Activated CD8-positive, alpha-beta T cell treated with anti-CD3 and anti-CD28 coated beads for 36 hours (primary cell): ENCODE data around the gene KRTAP4-16. TPM values are rescaled to one million over a fixed set of nuclear protein-coding genes. Genes with fewer than 3 reads are reported as not detected.
"Not testable (repeated sequence)": the region's sequence is repeated elsewhere in the genome, so short reads cannot be mapped to it uniquely, and the experiment has no call there.

Source experiments
- ATAC-seq: fragments of 200-7000 bp; cut with Tn5 transposase; one replicate; pipeline ENCODE4 v1.10.0; 2021; ENCODE audit warnings: mild to moderate bottlenecking, moderate library complexity
- CTCF ChIA-PET: fragments of 350-600 bp; sonication (Branson Sonifier 250); formaldehyde crosslinking; loops from one replicate; lab custom pipeline; 2021; ENCODE audit warnings: antibody characterized with exemption; lab: Charles Lee
- POLR2A ChIA-PET: fragments of 350-600 bp; sonication (Branson Sonifier 250); formaldehyde crosslinking; loops from one replicate; lab custom pipeline; 2021; ENCODE audit warnings: antibody characterized with exemption; lab: Charles Lee
- DNase-seq: peaks from one replicate; pipeline ENCODE4 v3.0.0-alpha.2; 2020
- H3K27ac Mint-ChIP-seq: one replicate; pipeline ENCODE4 v1.8.0; 2021; ENCODE audit warnings: mild to moderate bottlenecking, mixed read lengths
- H3K27me3 Mint-ChIP-seq: one replicate; pipeline ENCODE4 v1.8.0; 2021; ENCODE audit warnings: mixed read lengths
- H3K36me3 Mint-ChIP-seq: one replicate; pipeline ENCODE4 v1.8.0; 2021; ENCODE audit warnings: low read depth, mixed read lengths
- H3K4me1 Mint-ChIP-seq: one replicate; pipeline ENCODE4 v1.8.0; 2021; ENCODE audit warnings: low read depth, mixed read lengths
- H3K4me3 Mint-ChIP-seq: one replicate; pipeline ENCODE4 v1.8.0; 2021; ENCODE audit warnings: mild to moderate bottlenecking, moderate library complexity, mixed read lengths
- H3K9me3 Mint-ChIP-seq: one replicate; pipeline ENCODE4 v1.8.0; 2021; ENCODE audit warnings: mixed read lengths
- intact Hi-C: fragments of 100-400 bp; cut with micrococcal nuclease; formaldehyde crosslinking; loops from one replicate; pipeline ENCODE4 v1.10.0; 2022
- total RNA-seq, 2 experiments: library from RNA; stranded (reverse); gene quantifications; one replicate each; pipeline ENCODE4 v1.2.3, GENCODE V29; 2021
- TF ChIP-seq, protein P1 (sequence below): fragments of 200-600 bp; IDR thresholded peaks from one replicate; pipeline ENCODE4 v1.8.0; 2022; ENCODE audit warnings: antibody characterized with exemption, mild to moderate bottlenecking

The KRTAP4-16 gene
- total RNA-seq, 2 experiments from 2014 or later: not detected

DNA sequence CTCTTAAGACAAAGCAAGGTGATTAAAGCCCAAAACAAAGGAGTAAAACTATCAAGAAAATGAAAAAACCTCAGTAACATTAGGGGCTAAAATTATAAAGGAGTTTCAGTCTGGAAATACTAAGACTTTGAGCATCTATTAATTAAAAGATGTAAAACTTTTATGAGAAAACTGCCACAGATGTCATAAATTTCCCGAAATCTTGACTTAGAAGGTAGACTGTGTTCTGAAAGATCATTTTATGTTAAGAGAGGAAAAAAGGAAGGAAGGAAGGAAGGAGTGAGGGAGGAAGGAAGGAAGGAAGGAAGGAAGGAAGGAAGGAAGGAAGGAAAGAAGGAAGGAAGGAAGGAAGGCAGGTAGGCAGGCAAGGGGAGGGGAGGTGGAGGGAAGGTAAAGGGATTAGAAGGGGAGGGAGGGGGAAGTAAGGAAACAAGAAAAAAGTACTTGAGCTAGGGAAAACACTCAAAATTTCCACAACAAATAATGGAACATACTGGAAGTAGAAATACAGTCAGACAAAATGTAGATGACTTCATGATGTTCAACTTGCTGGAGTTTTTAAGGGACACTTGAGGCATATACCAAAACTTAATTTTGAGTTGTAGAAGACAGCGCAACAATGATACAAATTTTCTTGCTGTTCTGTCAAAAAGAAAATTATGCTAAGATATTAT is 45.7 kb upstream of the KRTAP4-16 start:
- ATAC-seq (no peak), DNase-seq (no peak)
- intact Hi-C loops: no loop called here
- Mint-ChIP-seq H3K36me3 (peaks cover 5% of the 10 kb centered on the region), H3K4me1 (no peaks in the 10 kb centered on the region), H3K9me3 (peaks cover 13% of the 10 kb centered on the region), H3K27ac (no peak overlapping the region), H3K27me3 (no peaks in the 10 kb centered on the region), H3K4me3 (no peak overlapping the region)
- POLR2A ChIA-PET: no interaction called here
- CTCF ChIA-PET: no interaction called here
- TF ChIP-seq, protein P1, sequence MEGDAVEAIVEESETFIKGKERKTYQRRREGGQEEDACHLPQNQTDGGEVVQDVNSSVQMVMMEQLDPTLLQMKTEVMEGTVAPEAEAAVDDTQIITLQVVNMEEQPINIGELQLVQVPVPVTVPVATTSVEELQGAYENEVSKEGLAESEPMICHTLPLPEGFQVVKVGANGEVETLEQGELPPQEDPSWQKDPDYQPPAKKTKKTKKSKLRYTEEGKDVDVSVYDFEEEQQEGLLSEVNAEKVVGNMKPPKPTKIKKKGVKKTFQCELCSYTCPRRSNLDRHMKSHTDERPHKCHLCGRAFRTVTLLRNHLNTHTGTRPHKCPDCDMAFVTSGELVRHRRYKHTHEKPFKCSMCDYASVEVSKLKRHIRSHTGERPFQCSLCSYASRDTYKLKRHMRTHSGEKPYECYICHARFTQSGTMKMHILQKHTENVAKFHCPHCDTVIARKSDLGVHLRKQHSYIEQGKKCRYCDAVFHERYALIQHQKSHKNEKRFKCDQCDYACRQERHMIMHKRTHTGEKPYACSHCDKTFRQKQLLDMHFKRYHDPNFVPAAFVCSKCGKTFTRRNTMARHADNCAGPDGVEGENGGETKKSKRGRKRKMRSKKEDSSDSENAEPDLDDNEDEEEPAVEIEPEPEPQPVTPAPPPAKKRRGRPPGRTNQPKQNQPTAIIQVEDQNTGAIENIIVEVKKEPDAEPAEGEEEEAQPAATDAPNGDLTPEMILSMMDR: no peak

DNA sequence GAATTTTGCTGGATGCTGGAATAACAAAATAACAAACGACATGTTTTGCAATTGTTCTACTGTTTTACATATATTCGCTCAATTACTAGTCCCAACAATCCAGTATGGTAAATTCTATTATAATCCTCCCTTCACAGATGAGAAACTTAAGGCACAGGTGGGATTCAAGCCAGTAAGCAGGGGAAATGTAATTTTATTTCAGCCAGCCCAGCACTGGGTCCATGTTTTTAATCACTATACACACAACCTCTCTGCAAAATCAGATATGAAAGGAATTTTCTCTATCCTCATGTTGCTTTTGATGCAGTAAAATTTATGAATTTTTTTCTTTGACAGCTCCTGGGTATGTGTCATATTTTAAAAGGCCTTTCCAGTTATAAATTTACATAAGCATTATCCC is 43.3 kb upstream of the KRTAP4-16 start:
- H3K4me1 Mint-ChIP-seq: no peaks in the 10 kb centered on the region
- ATAC-seq (no peak), DNase-seq (no peak)
- H3K27ac Mint-ChIP-seq: no peak overlapping the region
- intact Hi-C loops: no loop called here
- peaks cover 10% of the 10 kb centered on the region for H3K36me3 Mint-ChIP-seq
- no peaks in the 10 kb centered on the region for H3K27me3 Mint-ChIP-seq
- H3K9me3 Mint-ChIP-seq: peaks cover 20% of the 10 kb centered on the region
- POLR2A ChIA-PET: no interaction called here
- no peak overlapping the region for H3K4me3 Mint-ChIP-seq
- TF ChIP-seq, protein P1: no peak
- CTCF ChIA-PET: no interaction called here

DNA sequence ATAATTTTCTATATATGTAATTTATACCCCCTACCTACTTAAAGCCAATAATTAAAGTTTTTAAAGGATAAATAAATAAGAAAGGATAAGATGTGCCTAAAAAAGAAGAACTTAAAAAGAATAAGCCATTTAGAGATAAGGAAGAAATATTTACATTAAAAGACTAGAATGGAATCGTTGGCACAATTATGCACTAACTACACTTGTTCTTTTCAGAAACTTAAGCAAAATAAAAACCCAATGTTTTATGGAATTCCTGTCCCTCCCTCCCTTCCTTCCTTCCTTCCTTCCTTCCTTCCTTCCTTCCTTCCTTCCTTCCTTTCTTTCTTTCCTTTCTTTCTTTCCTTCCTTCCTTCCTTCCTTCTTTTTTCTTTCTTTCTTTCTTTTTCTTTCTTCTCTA is 42.8 kb upstream of the KRTAP4-16 start:
- Mint-ChIP-seq H3K9me3 (peaks cover 20% of the 10 kb centered on the region), H3K27ac (no peak overlapping the region), H3K36me3 (peaks cover 10% of the 10 kb centered on the region), H3K27me3 (no peaks in the 10 kb centered on the region), H3K4me3 (no peak overlapping the region), H3K4me1 (no peaks in the 10 kb centered on the region)
- TF ChIP-seq, protein P1: no peak
- no peak for DNase-seq
- intact Hi-C loops: no loop called here
- no peak for ATAC-seq
- CTCF ChIA-PET: no interaction called here
- POLR2A ChIA-PET: no interaction called here

GRCh38 chr17:41141361-41141760 is 39.4 kb upstream of the KRTAP4-16 start:
- no peak overlapping the region for H3K27ac Mint-ChIP-seq
- no peak overlapping the region for H3K4me3 Mint-ChIP-seq
- peaks cover 13% of the 10 kb centered on the region for H3K36me3 Mint-ChIP-seq
- intact Hi-C loops: no loop called here
- CTCF ChIA-PET: no interaction called here
- no peak for DNase-seq
- H3K9me3 Mint-ChIP-seq: peaks cover 28% of the 10 kb centered on the region
- H3K27me3 Mint-ChIP-seq: peaks cover 2% of the 10 kb centered on the region
- no peak for ATAC-seq
- TF ChIP-seq, protein P1: no peak
- H3K4me1 Mint-ChIP-seq: no peaks in the 10 kb centered on the region
- POLR2A ChIA-PET: no interaction called here

DNA sequence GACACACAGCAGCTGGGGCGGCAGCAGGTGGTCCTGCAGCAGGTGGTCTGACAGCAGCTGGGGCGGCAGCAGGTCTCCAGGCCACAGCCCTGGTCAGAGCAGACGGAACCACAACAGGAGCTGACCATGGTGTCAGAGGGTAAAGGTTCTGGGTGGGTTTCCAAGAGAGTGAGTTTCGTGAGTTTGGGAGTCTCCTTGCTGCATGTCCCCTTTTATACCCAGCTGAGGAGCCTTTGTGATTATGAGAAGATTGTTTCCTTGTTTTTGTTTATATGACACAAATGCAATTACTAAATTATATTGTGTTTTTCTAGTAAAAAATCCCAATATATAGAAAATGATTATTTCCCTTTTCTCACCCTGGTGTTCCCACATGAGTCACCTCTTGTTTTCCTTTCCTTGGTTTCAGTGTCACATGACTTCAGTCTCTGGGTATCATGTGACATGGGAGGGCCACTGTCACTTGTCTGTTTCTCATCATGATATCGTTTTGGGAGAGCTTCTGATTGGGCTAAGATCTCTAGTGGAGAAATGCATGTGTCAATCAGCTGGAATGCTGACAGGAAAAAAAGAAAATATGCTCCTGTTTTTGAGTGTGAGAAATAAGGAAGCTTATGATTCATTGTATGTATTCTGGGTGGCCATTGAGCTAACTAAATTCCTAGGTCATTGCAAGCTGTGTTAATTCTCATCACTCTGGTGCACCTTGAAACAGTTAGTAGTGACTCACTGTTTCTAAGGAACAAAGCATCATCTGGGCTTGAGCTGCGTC is 38.5 kb upstream of the KRTAP4-16 start, which contains the start of gene KRTAP4-6:
Gene KRTAP4-6 (minus strand): TSS at position 185 of the 772 bp plus-strand sequence. CDS start 57 bp downstream, at position 128.
- DNase-seq: no peak
- H3K9me3 Mint-ChIP-seq: peaks cover 28% of the 10 kb centered on the region
- intact Hi-C loops: no loop called here
- ATAC-seq: no peak
- no peak within 1 kb of the TSS for H3K27ac Mint-ChIP-seq
- H3K4me1 Mint-ChIP-seq: no peaks in the 10 kb centered on the region
- ChIA-PET POLR2A (no interaction called here), CTCF (no interaction called here)
- H3K4me3 Mint-ChIP-seq: no peak within 1 kb of the TSS
- TF ChIP-seq, protein P1: no peak
- peaks cover 13% of the 10 kb centered on the region for H3K36me3 Mint-ChIP-seq
- H3K27me3 Mint-ChIP-seq: peaks cover 2% of the 10 kb centered on the region

DNA sequence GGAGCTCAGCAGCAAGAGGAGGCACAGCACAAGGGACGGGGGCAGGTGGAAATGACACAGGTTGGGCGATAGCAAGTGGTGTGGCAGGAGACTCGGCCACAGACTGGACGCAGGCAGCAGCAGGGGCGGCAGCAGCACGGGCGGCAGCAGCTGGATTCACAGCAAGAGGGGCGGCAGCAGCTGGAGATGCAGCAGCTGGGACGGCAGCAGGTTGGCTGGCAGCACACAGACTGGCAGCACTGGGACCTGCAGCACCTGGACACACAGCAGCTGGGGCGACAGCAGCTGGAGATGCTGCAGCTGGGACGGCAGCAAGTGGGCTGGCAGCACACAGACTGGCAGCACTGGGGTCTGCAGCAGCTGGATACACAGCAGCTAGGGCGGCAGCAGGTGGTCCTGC is 37.9 kb upstream of the KRTAP4-16 start:
- H3K27ac Mint-ChIP-seq, POLR2A ChIA-PET, DNase-seq, ATAC-seq, H3K4me1 Mint-ChIP-seq, intact Hi-C loops, H3K27me3 Mint-ChIP-seq, CTCF ChIA-PET, H3K4me3 Mint-ChIP-seq: not testable (repeated sequence)
- Mint-ChIP-seq H3K9me3 (peaks cover 28% of the 10 kb centered on the region), H3K36me3 (peaks cover 13% of the 10 kb centered on the region)
